Endodermal cell (in vitro differentiated cells): ENCODE results near the gene SDK1. TPM values are rescaled to one million over a fixed set of nuclear protein-coding genes. Genes with fewer than 3 reads are reported as not detected.

Source experiments
- DNase-seq: peaks from one replicate; pipeline ENCODE4 v3.0.0-alpha.2; 2017
- H3K27ac ChIP-seq: 2 replicates; pipeline ENCODE4 v1.5.1; 2013; ENCODE audit warnings: mild to moderate bottlenecking, low read depth, low read length, moderate library complexity
- H3K27me3 ChIP-seq: 2 replicates; pipeline ENCODE4 v1.6.1; 2013; ENCODE audit warnings: mild to moderate bottlenecking, low read length, moderate library complexity; ENCODE audit not compliant: insufficient read depth, control insufficient read depth, poor library complexity, severe bottlenecking
- H3K36me3 ChIP-seq: 2 replicates; pipeline ENCODE4 v1.7.0; 2013; ENCODE audit warnings: mild to moderate bottlenecking, low read length, moderate library complexity; ENCODE audit not compliant: control insufficient read depth, insufficient read depth
- H3K4me1 ChIP-seq: one replicate; pipeline ENCODE4 v1.7.0; 2013; ENCODE audit warnings: low read length; ENCODE audit not compliant: control insufficient read depth, insufficient read depth
- H3K4me3 ChIP-seq: 2 replicates; pipeline ENCODE4 v1.5.1; 2013; ENCODE audit warnings: mild to moderate bottlenecking, low read length, moderate library complexity
- H3K9ac ChIP-seq: 2 replicates; pipeline ENCODE4 v1.6.1; 2013; ENCODE audit warnings: mild to moderate bottlenecking, low read length, moderate library complexity; ENCODE audit not compliant: poor library complexity, severe bottlenecking; ENCODE audit errors: extremely low read depth
- H3K9me3 ChIP-seq: 2 replicates; pipeline ENCODE4 v1.6.1; 2013; ENCODE audit warnings: mild to moderate bottlenecking, low read length, moderate library complexity; ENCODE audit not compliant: control insufficient read depth
- H3K27ac Mint-ChIP-seq: 2 replicates; pipeline ENCODE4 v1.8.0; 2020; ENCODE audit warnings: mixed read lengths
- H3K27me3 Mint-ChIP-seq: 2 replicates; pipeline ENCODE4 v1.8.0; 2021; ENCODE audit warnings: mild to moderate bottlenecking, mixed read lengths; ENCODE audit not compliant: insufficient read depth
- H3K36me3 Mint-ChIP-seq: 2 replicates; pipeline ENCODE4 v1.8.0; 2020; ENCODE audit warnings: low read depth, mixed read lengths
- H3K4me1 Mint-ChIP-seq: 2 replicates; pipeline ENCODE4 v1.8.0; 2020; ENCODE audit warnings: mixed read lengths
- H3K4me3 Mint-ChIP-seq: 2 replicates; pipeline ENCODE4 v1.8.0; 2020; ENCODE audit warnings: mild to moderate bottlenecking, moderate library complexity, mixed read lengths
- H3K9me3 Mint-ChIP-seq: 2 replicates; pipeline ENCODE4 v1.8.0; 2020; ENCODE audit warnings: mild to moderate bottlenecking, mixed read lengths
- CTCF ChIP-seq: fragments of 200-600 bp; sonication (generic); conservative IDR thresholded peaks from 2 replicates; pipeline ENCODE4 v1.5.0; 2021; ENCODE audit warnings: antibody characterized with exemption, mild to moderate bottlenecking
- WGBS, 2 experiments: methylation state at CpG; one replicate each; pipeline versions ENCODE4 v1.1.5 to v1.1.7; 2013; ENCODE audit warnings: missing lambda C conversion rate in 2 of 2, mixed read lengths in 1 of 2; ENCODE audit not compliant: insufficient coverage in 1 of 2, insufficient read length in 1 of 2; 5-methylcytosine and 5-hydroxymethylcytosine counted together
- total RNA-seq, 2 donors: library from RNA; stranded (reverse); fragmentation: NEBNext Ultra II Directional in 1 of 2; extraction: Animal tissue kit (Norgen Biotek cat#: 25700) in 1 of 2; gene quantifications; 2 replicates in 1 of 2; 3 replicates in 1 of 2; pipeline ENCODE4 v1.2.1, GENCODE V29; 2021

SDK1 gene
- total RNA-seq, 2 donors from 2014 or later = 22.7 to 23.1 TPM

DNA sequence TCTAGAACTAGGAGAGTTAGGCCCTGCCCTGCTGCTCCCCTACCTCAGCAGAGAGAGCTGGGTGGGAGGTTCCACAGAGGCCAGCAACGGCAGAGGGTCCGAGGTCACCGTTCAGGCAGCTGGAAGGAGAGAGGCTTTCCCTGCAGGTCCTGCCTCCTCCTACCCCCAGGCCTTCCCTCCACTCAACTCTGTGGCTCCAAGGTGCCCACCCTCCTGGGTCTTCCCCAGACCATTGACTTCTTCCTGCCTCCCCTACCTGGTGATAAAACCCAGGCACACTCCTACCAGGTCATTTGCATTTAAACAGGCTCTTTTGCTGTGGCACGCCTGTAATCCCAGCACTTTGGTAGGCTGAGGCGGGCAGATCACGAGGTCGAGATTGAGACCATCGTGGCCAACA is 865.8 kb downstream of the SDK1 start:
- Mint-ChIP-seq H3K4me3 (no peak overlapping the region), H3K9me3 (no peaks in the 10 kb centered on the region), H3K27me3 (no peaks in the 10 kb centered on the region), H3K27ac (no peak overlapping the region), H3K36me3 (no peaks in the 10 kb centered on the region), H3K4me1 (no peaks in the 10 kb centered on the region)
- 79 to 81% methylated on average over 7 to 8 of the region's 8 CpGs for WGBS, 2 experiments
- TF ChIP-seq CTCF = no peak
- Histone ChIP-seq H3K9ac (no peak overlapping the region), H3K36me3 (no peaks in the 10 kb centered on the region), H3K27me3 (no peaks in the 10 kb centered on the region), H3K9me3 (no peaks in the 10 kb centered on the region), H3K4me3 (no peak overlapping the region), H3K27ac (no peak overlapping the region), H3K4me1 (no peaks in the 10 kb centered on the region)
- DNase-seq = no peak

DNA sequence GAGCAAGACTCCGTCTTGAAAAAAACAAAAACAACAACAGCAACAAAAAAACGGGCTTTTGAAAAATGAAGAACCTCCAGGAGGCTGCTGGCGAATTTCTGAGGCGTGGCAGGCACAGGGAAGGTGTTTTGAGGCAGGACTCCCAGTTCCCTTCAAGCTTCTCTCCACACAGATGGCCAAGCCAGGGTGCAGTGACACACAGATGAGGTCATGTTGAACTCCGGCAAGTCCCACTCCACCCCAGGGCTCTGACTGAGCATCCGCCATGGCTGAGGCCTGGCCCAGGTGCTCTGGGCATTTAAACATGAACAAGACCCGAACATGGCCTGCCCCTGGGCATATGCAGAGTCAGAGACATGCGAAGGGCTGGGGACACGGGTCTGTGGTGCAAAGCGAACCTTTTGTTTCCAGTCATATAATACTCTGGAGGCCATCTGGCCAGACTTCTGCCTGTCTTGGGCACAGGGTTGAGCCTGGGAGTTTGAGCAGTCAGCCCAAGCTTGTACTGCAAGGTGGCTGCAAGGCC is 866.4 kb downstream of the SDK1 start:
- Histone ChIP-seq H3K27me3 (no peaks in the 10 kb centered on the region), H3K27ac (no peak overlapping the region), H3K4me1 (no peaks in the 10 kb centered on the region), H3K4me3 (no peak overlapping the region), H3K9ac (no peak overlapping the region), H3K36me3 (no peaks in the 10 kb centered on the region), H3K9me3 (no peaks in the 10 kb centered on the region)
- no peaks in the 10 kb centered on the region for H3K36me3 Mint-ChIP-seq
- H3K27ac Mint-ChIP-seq = no peak overlapping the region
- H3K4me1 Mint-ChIP-seq = no peaks in the 10 kb centered on the region
- no peak overlapping the region for H3K4me3 Mint-ChIP-seq
- H3K9me3 Mint-ChIP-seq = no peaks in the 10 kb centered on the region
- TF ChIP-seq CTCF = no peak
- WGBS, 2 experiments = 92 to 95% methylated on average over 8 to 10 of the region's 10 CpGs
- no peaks in the 10 kb centered on the region for H3K27me3 Mint-ChIP-seq
- DNase-seq = no peak

DNA sequence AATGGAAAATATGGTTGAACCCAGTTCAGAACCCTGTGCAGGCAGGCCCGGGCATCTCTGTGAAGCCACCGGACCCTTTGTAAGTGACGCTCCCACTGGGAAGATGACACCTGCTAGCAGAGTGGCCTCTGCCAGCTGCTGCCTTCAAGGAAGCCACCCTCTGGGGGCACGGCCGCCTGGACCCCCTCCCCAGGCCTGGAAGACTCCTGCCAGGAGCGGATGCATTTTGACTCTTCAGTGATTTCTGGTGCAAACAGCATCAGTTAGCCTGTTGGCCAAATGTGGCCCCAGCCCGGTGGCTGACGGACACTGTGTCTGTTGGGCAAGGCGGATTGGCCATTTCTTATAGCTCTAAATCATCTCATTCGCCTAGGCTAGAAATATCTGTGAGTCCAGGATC is 867.0 kb downstream of the SDK1 start:
- Mint-ChIP-seq H3K27ac (no peak overlapping the region), H3K4me3 (no peak overlapping the region), H3K9me3 (no peaks in the 10 kb centered on the region), H3K4me1 (no peaks in the 10 kb centered on the region), H3K36me3 (no peaks in the 10 kb centered on the region), H3K27me3 (no peaks in the 10 kb centered on the region)
- no peak for DNase-seq
- no peak overlapping the region for H3K27ac ChIP-seq
- no peaks in the 10 kb centered on the region for H3K27me3 ChIP-seq
- H3K9me3 ChIP-seq = no peaks in the 10 kb centered on the region
- H3K4me3 ChIP-seq = no peak overlapping the region
- H3K36me3 ChIP-seq = no peaks in the 10 kb centered on the region
- no peak for TF ChIP-seq CTCF
- no peak overlapping the region for H3K9ac ChIP-seq
- 92 to 97% methylated on average over 6 to 10 of the region's 10 CpGs for WGBS, 2 experiments
- no peaks in the 10 kb centered on the region for H3K4me1 ChIP-seq
